MM.1S (cell line): ENCODE results near the gene MACROD2.

ENCODE experiments used
- DNase-seq: peaks from one replicate; pipeline ENCODE4 v3.0.0-alpha.2; 2015
- H2AFZ ChIP-seq: fragments of 300-600 bp; sonication (generic); 2 replicates; pipeline ENCODE4 v1.6.0; 2016; ENCODE audit warnings: antibody characterized with exemption, low read length
- H3F3A ChIP-seq: fragments of 300-600 bp; sonication (generic); 2 replicates; pipeline ENCODE4 v1.6.1; 2016; ENCODE audit warnings: mild to moderate bottlenecking, antibody characterized with exemption, low read length, moderate library complexity, mixed read lengths; ENCODE audit not compliant: insufficient read depth
- H3K27ac ChIP-seq: fragments of 300-600 bp; sonication (generic); 2 replicates; pipeline ENCODE4 v1.5.1; 2016; ENCODE audit warnings: mild to moderate bottlenecking, low read length
- H3K27me3 ChIP-seq: fragments of 300-600 bp; sonication (generic); replicated peaks from 2 replicates; pipeline ENCODE4 v1.6.0; 2016; ENCODE audit warnings: low read length; ENCODE audit not compliant: insufficient read depth
- H3K36me3 ChIP-seq: fragments of 300-600 bp; sonication (generic); replicated peaks from 2 replicates; pipeline ENCODE4 v1.6.1; 2016; ENCODE audit warnings: mild to moderate bottlenecking, low read length, mixed read lengths; ENCODE audit not compliant: insufficient read depth
- H3K4me1 ChIP-seq: fragments of 300-600 bp; sonication (generic); 2 replicates; pipeline ENCODE4 v1.6.1; 2016; ENCODE audit warnings: low read length, mixed read lengths
- H3K4me2 ChIP-seq: fragments of 300-600 bp; sonication (generic); 2 replicates; pipeline ENCODE4 v1.6.0; 2016; ENCODE audit warnings: low read depth, low read length
- H3K4me3 ChIP-seq: fragments of 300-600 bp; sonication (generic); 2 replicates; pipeline ENCODE4 v1.5.1; 2016; ENCODE audit warnings: low read length, mixed read lengths
- H3K79me2 ChIP-seq: fragments of 300-600 bp; sonication (generic); 2 replicates; pipeline ENCODE4 v1.6.1; 2016; ENCODE audit warnings: mixed run types, low read length, mixed read lengths
- H3K9ac ChIP-seq: fragments of 300-600 bp; sonication (generic); 2 replicates; pipeline ENCODE4 v1.6.1; 2016; ENCODE audit warnings: low read length, mixed read lengths
- H3K9me2 ChIP-seq: fragments of 300-600 bp; sonication (generic); replicated peaks from 2 replicates; pipeline ENCODE4 v1.6.1; 2016; ENCODE audit warnings: mild to moderate bottlenecking, low read length, mixed read lengths; ENCODE audit not compliant: insufficient read depth
- H3K9me3 ChIP-seq: fragments of 300-600 bp; sonication (generic); replicated peaks from 2 replicates; pipeline ENCODE4 v1.6.1; 2016; ENCODE audit warnings: mild to moderate bottlenecking, low read length, mixed read lengths; ENCODE audit not compliant: insufficient read depth
- H4K20me1 ChIP-seq: fragments of 300-600 bp; sonication (generic); 2 replicates; pipeline ENCODE4 v1.6.1; 2016; ENCODE audit warnings: mild to moderate bottlenecking, low read length, moderate library complexity, mixed read lengths; ENCODE audit not compliant: insufficient read depth
- CTCF ChIP-seq: fragments of 300-600 bp; sonication (generic); IDR thresholded peaks from 2 replicates; pipeline ENCODE4 v1.5.1; 2016; ENCODE audit warnings: antibody characterized with exemption, low read length, mixed read lengths
- EZH2 ChIP-seq: fragments of 300-600 bp; sonication (generic); optimal IDR thresholded peaks from 2 replicates; pipeline ENCODE3; 2017; ENCODE audit warnings: low read depth, mild to moderate bottlenecking, antibody characterized with exemption, low read length, mixed read lengths
- EZH2phosphoT487 ChIP-seq: fragments of 300-600 bp; sonication (generic); IDR thresholded peaks from 2 replicates; pipeline ENCODE4 v1.6.1; 2018; ENCODE audit warnings: antibody characterized with exemption, low read length

The MACROD2 gene

DNA sequence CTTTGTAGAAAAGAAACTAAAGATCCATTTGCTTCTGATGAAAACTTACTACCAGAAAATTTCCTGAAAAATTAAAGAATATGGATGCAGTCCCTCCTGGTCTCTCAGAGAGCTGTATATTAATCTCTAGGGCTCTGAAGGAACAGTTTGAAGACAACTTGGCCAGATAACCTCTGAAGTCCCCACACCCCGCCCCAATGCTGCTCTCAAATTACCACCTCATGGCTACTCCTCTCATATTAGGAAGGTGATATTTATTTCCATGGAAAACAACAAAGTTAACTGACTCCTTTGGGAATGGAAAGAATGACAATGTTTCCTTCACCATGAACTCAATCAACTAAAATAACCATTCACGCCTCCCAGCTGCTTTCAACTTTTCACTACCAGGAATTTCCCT, 750.5 kb downstream of the MACROD2 start:
- Histone ChIP-seq H3K9me2 (no peaks in the 10 kb centered on the region; the same call in 1 of the 2 replicates), H3K4me1 (no peaks in the 10 kb centered on the region), H3K27ac (no peak overlapping the region), H3K9me3 (no peaks in the 10 kb centered on the region), H4K20me1 (no peaks in the 10 kb centered on the region), H3K9ac (no peak overlapping the region), H3K79me2 (no peaks in the 10 kb centered on the region), H3K4me2 (no peak overlapping the region), H3K27me3 (no peaks in the 10 kb centered on the region), H3K36me3 (no peaks in the 10 kb centered on the region), H3F3A (no peaks in the 10 kb centered on the region), H3K4me3 (no peak overlapping the region), H2AFZ (no peak overlapping the region)
- TF ChIP-seq EZH2phosphoT487 (no peak), EZH2 (no peak), CTCF (no peak)
- DNase-seq: no peak

DNA sequence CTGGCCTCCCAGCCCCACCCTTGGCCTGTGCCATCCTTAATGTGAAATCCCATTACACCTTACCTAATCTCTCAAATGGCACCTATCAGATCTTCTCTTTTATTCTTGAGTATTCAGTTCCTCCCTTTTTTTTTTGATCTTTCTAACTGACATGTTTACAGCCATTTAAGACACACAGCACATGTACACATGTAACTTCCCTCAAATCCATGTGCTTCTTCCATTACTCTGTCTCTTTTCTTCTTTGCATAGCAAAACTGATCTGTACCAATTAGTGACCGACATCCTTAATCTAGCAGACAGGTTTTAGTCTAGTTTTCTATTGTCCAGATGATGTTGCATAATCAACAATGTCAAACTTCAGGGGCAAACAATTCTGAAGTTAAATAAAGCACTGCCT, 755.9 kb downstream of the MACROD2 start:
- H3F3A ChIP-seq: no peaks in the 10 kb centered on the region
- TF ChIP-seq EZH2phosphoT487: no peak
- no peak for TF ChIP-seq EZH2
- TF ChIP-seq CTCF: no peak
- H3K9ac ChIP-seq: no peak overlapping the region
- no peak for DNase-seq
- no peaks in the 10 kb centered on the region for H3K36me3 ChIP-seq
- no peak overlapping the region for H3K4me3 ChIP-seq
- H3K4me1 ChIP-seq: no peaks in the 10 kb centered on the region
- no peak overlapping the region for H3K4me2 ChIP-seq
- no peak overlapping the region for H2AFZ ChIP-seq
- no peaks in the 10 kb centered on the region for H3K9me3 ChIP-seq
- H3K27me3 ChIP-seq: no peaks in the 10 kb centered on the region
- H4K20me1 ChIP-seq: no peaks in the 10 kb centered on the region
- H3K27ac ChIP-seq: no peak overlapping the region
- no peaks in the 10 kb centered on the region; the same call in 1 of the 2 replicates for H3K9me2 ChIP-seq
- no peaks in the 10 kb centered on the region for H3K79me2 ChIP-seq

- no peaks in the 10 kb centered on the region for H4K20me1 ChIP-seq
- no peak overlapping the region for H3K4me2 ChIP-seq
- no peaks in the 10 kb centered on the region for H3K79me2 ChIP-seq
- no peaks in the 10 kb centered on the region for H3K4me1 ChIP-seq
- H3K9me3 ChIP-seq: no peaks in the 10 kb centered on the region
- no peak overlapping the region for H3K4me3 ChIP-seq
- H3F3A ChIP-seq: no peaks in the 10 kb centered on the region
- no peak overlapping the region for H3K9ac ChIP-seq
- no peaks in the 10 kb centered on the region for H3K27me3 ChIP-seq
- no peak overlapping the region for H3K27ac ChIP-seq
- no peak for DNase-seq
- H3K36me3 ChIP-seq: no peaks in the 10 kb centered on the region
- H2AFZ ChIP-seq: no peak overlapping the region
- no peak for TF ChIP-seq CTCF
- no peak for TF ChIP-seq EZH2phosphoT487
- TF ChIP-seq EZH2: no peak
- H3K9me2 ChIP-seq: no peaks in the 10 kb centered on the region
Observed at GRCh38 chr20:14757728-14758127, 762.4 kb downstream of the MACROD2 start.
